Endodermal cell (in vitro differentiated cells): ENCODE data around the gene SLC7A10. TPM values are rescaled to one million over a fixed set of nuclear protein-coding genes. Genes with fewer than 3 reads are reported as not detected.

ENCODE experiments used
- DNase-seq: peaks from one replicate; pipeline ENCODE4 v3.0.0-alpha.2; 2017
- H3K27ac ChIP-seq: 2 replicates; pipeline ENCODE4 v1.5.1; 2013; ENCODE audit warnings: mild to moderate bottlenecking, low read depth, low read length, moderate library complexity
- H3K27me3 ChIP-seq: 2 replicates; pipeline ENCODE4 v1.6.1; 2013; ENCODE audit warnings: mild to moderate bottlenecking, low read length, moderate library complexity; ENCODE audit not compliant: insufficient read depth, control insufficient read depth, poor library complexity, severe bottlenecking
- H3K36me3 ChIP-seq: 2 replicates; pipeline ENCODE4 v1.7.0; 2013; ENCODE audit warnings: mild to moderate bottlenecking, low read length, moderate library complexity; ENCODE audit not compliant: control insufficient read depth, insufficient read depth
- H3K4me1 ChIP-seq: one replicate; pipeline ENCODE4 v1.7.0; 2013; ENCODE audit warnings: low read length; ENCODE audit not compliant: control insufficient read depth, insufficient read depth
- H3K4me3 ChIP-seq: 2 replicates; pipeline ENCODE4 v1.5.1; 2013; ENCODE audit warnings: mild to moderate bottlenecking, low read length, moderate library complexity
- H3K9ac ChIP-seq: 2 replicates; pipeline ENCODE4 v1.6.1; 2013; ENCODE audit warnings: mild to moderate bottlenecking, low read length, moderate library complexity; ENCODE audit not compliant: poor library complexity, severe bottlenecking; ENCODE audit errors: extremely low read depth
- H3K9me3 ChIP-seq: 2 replicates; pipeline ENCODE4 v1.6.1; 2013; ENCODE audit warnings: mild to moderate bottlenecking, low read length, moderate library complexity; ENCODE audit not compliant: control insufficient read depth
- H3K27ac Mint-ChIP-seq: 2 replicates; pipeline ENCODE4 v1.8.0; 2020; ENCODE audit warnings: mixed read lengths
- H3K27me3 Mint-ChIP-seq: 2 replicates; pipeline ENCODE4 v1.8.0; 2021; ENCODE audit warnings: mild to moderate bottlenecking, mixed read lengths; ENCODE audit not compliant: insufficient read depth
- H3K36me3 Mint-ChIP-seq: 2 replicates; pipeline ENCODE4 v1.8.0; 2020; ENCODE audit warnings: low read depth, mixed read lengths
- H3K4me1 Mint-ChIP-seq: 2 replicates; pipeline ENCODE4 v1.8.0; 2020; ENCODE audit warnings: mixed read lengths
- H3K4me3 Mint-ChIP-seq: 2 replicates; pipeline ENCODE4 v1.8.0; 2020; ENCODE audit warnings: mild to moderate bottlenecking, moderate library complexity, mixed read lengths
- H3K9me3 Mint-ChIP-seq: 2 replicates; pipeline ENCODE4 v1.8.0; 2020; ENCODE audit warnings: mild to moderate bottlenecking, mixed read lengths
- CTCF ChIP-seq: fragments of 200-600 bp; sonication (generic); conservative IDR thresholded peaks from 2 replicates; pipeline ENCODE4 v1.5.0; 2021; ENCODE audit warnings: antibody characterized with exemption, mild to moderate bottlenecking
- WGBS, 2 experiments: methylation state at CpG; one replicate each; pipeline versions ENCODE4 v1.1.5 to v1.1.7; 2013; ENCODE audit warnings: missing lambda C conversion rate in 2 of 2, mixed read lengths in 1 of 2; ENCODE audit not compliant: insufficient coverage in 1 of 2, insufficient read length in 1 of 2; 5-methylcytosine and 5-hydroxymethylcytosine counted together
- total RNA-seq, 2 donors: library from RNA; stranded (reverse); fragmentation: NEBNext Ultra II Directional in 1 of 2; extraction: Animal tissue kit (Norgen Biotek cat#: 25700) in 1 of 2; gene quantifications; 2 replicates in 1 of 2; 3 replicates in 1 of 2; pipeline ENCODE4 v1.2.1, GENCODE V29; 2021

The SLC7A10 gene
- total RNA-seq, 2 donors from 2014 or later: 0.35 TPM; not detected in 1

- peaks cover 21% of the 10 kb centered on the region for H3K36me3 Mint-ChIP-seq
- WGBS, 2 experiments: 78 to 82% methylated on average over 7 to 8 of the region's 8 CpGs
- no peaks in the 10 kb centered on the region for H3K4me1 Mint-ChIP-seq
- H3K36me3 ChIP-seq: peaks cover 5% of the 10 kb centered on the region
- H3K4me3 Mint-ChIP-seq: no peak overlapping the region
- no peak overlapping the region for H3K4me3 ChIP-seq
- no peaks in the 10 kb centered on the region for H3K27me3 Mint-ChIP-seq
- no peak for TF ChIP-seq CTCF
- no peaks in the 10 kb centered on the region for H3K9me3 Mint-ChIP-seq
- no peak for DNase-seq
- no peaks in the 10 kb centered on the region for H3K9me3 ChIP-seq
- H3K27ac Mint-ChIP-seq: peak overlapping the region; percentile 30
- H3K27ac ChIP-seq: no peak overlapping the region
- H3K4me1 ChIP-seq: no peaks in the 10 kb centered on the region
- H3K27me3 ChIP-seq: no peaks in the 10 kb centered on the region
- H3K9ac ChIP-seq: no peak overlapping the region
Measured at GRCh38 chr19:33199441-33200265, 26.0 kb downstream of the SLC7A10 start.

GRCh38 chr19:33198169-33198568 is 27.5 kb downstream of the SLC7A10 start:
- Mint-ChIP-seq H3K27ac (no peak overlapping the region), H3K9me3 (no peaks in the 10 kb centered on the region), H3K36me3 (peaks cover 20% of the 10 kb centered on the region), H3K4me3 (no peak overlapping the region), H3K27me3 (peaks cover 6% of the 10 kb centered on the region), H3K4me1 (no peaks in the 10 kb centered on the region)
- no peaks in the 10 kb centered on the region for H3K4me1 ChIP-seq
- no peak for TF ChIP-seq CTCF
- H3K27me3 ChIP-seq: peaks cover 6% of the 10 kb centered on the region
- H3K4me3 ChIP-seq: no peak overlapping the region
- DNase-seq: no peak
- no peaks in the 10 kb centered on the region for H3K9me3 ChIP-seq
- 93 to 96% methylated on average over 6 to 7 of the region's 7 CpGs for WGBS, 2 experiments
- no peak overlapping the region for H3K27ac ChIP-seq
- no peak overlapping the region for H3K9ac ChIP-seq
- H3K36me3 ChIP-seq: peaks cover 5% of the 10 kb centered on the region

- Mint-ChIP-seq H3K9me3 (no peaks in the 10 kb centered on the region), H3K36me3 (peaks cover 14% of the 10 kb centered on the region), H3K4me3 (no peak overlapping the region), H3K27me3 (peaks cover 11% of the 10 kb centered on the region), H3K4me1 (no peaks in the 10 kb centered on the region), H3K27ac (no peak overlapping the region)
- Histone ChIP-seq H3K27ac (no peak overlapping the region), H3K9me3 (no peaks in the 10 kb centered on the region), H3K4me1 (no peaks in the 10 kb centered on the region), H3K36me3 (no peaks in the 10 kb centered on the region), H3K9ac (no peak overlapping the region), H3K4me3 (no peak overlapping the region), H3K27me3 (peaks cover 12% of the 10 kb centered on the region)
- 80 to 91% methylated on average over 3 to 11 of the region's 11 CpGs for WGBS, 2 experiments
- DNase-seq: no peak
- no peak for TF ChIP-seq CTCF
Measured at GRCh38 chr19:33197591-33198000, 28.1 kb downstream of the SLC7A10 start.
